Measurements from ENCODE around the gene GRIN2A.

GRCh38 chr16:10156099-10156498 lies 26.1 kb downstream of the GRIN2A start:
- TF ChIP-seq CTCF (IDR thresholded peaks at IDR 0.05) (no peak), POLR2A (IDR thresholded peaks at IDR 0.05) (no peak)
